Tibial artery (tissue), 4 donors: ENCODE data around the gene NRROS.

Source experiments
- DNase-seq, 2 donors: peaks; one replicate each; pipeline ENCODE4 v3.0.0-alpha.2; 2019
- H3K27ac ChIP-seq, 2 donors: fragments of 200-600 bp; sonication (generic) in 1 of 2; 1 replicate in 1 of 2; 2 replicates in 1 of 2; pipeline ENCODE4 v1.5.1; 2018 to 2019; ENCODE audit warnings: mild to moderate bottlenecking in 1 of 2
- H3K27me3 ChIP-seq, 2 donors: fragments of 200-600 bp; sonication (generic) in 1 of 2; one replicate each; pipeline versions ENCODE4 v1.5.1 to v1.6.0; 2016 to 2019
- H3K36me3 ChIP-seq, 3 donors: fragments of 200-600 bp; sonication (generic) in 2 of 3; one replicate each; pipeline ENCODE4 v1.5.1; 2016 to 2019; ENCODE audit warnings: mild to moderate bottlenecking in 2 of 3
- H3K4me1 ChIP-seq, 4 donors: fragments of 200-600 bp; sonication (generic) in 2 of 4; 1 replicate in 3 of 4; 2 replicates in 1 of 4; pipeline ENCODE4 v1.5.1; 2016 to 2019
- H3K4me3 ChIP-seq, 2 donors: fragments of 200-600 bp; sonication (generic) in 1 of 2; 1 replicate in 1 of 2; 2 replicates in 1 of 2; pipeline ENCODE4 v1.5.1; 2018 to 2019; ENCODE audit warnings: mild to moderate bottlenecking in 2 of 2
- H3K9me3 ChIP-seq, 3 donors: fragments of 200-600 bp; sonication (generic) in 1 of 3; one replicate each; pipeline ENCODE4 v1.5.1; 2016 to 2019
- intact Hi-C: fragments of 100-400 bp; cut with DNase I; formaldehyde crosslinking; loops from one replicate; pipeline ENCODE4 v1.15.0; 2023; ENCODE audit warnings: low total_unique reads
- TF ChIP-seq, protein P1 (sequence below), 2 experiments: fragments of 200-600 bp in 1 of 2; fragments of 450-650 bp in 1 of 2; IDR thresholded peaks; one replicate each; pipeline ENCODE4 v1.5.1; 2017 to 2019; ENCODE audit warnings: antibody characterized with exemption in 2 of 2, mild to moderate bottlenecking in 1 of 2, moderate library complexity in 1 of 2

Gene NRROS

GRCh38 chr3:196662711-196663571 lies 23.4 kb downstream of the NRROS start:
- no peak for DNase-seq
- TF ChIP-seq, protein P1, sequence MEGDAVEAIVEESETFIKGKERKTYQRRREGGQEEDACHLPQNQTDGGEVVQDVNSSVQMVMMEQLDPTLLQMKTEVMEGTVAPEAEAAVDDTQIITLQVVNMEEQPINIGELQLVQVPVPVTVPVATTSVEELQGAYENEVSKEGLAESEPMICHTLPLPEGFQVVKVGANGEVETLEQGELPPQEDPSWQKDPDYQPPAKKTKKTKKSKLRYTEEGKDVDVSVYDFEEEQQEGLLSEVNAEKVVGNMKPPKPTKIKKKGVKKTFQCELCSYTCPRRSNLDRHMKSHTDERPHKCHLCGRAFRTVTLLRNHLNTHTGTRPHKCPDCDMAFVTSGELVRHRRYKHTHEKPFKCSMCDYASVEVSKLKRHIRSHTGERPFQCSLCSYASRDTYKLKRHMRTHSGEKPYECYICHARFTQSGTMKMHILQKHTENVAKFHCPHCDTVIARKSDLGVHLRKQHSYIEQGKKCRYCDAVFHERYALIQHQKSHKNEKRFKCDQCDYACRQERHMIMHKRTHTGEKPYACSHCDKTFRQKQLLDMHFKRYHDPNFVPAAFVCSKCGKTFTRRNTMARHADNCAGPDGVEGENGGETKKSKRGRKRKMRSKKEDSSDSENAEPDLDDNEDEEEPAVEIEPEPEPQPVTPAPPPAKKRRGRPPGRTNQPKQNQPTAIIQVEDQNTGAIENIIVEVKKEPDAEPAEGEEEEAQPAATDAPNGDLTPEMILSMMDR (IDR thresholded peaks at IDR 0.05): no peak
- intact Hi-C loops: no loop called here
- H3K4me3 ChIP-seq: no peak overlapping the region
- H3K27ac ChIP-seq: no peak overlapping the region
- H3K27me3 ChIP-seq: peaks cover 0 to 9% of the 10 kb centered on the region in 2 donors
- H3K36me3 ChIP-seq: no peaks in the 10 kb centered on the region
- no peaks in the 10 kb centered on the region for H3K4me1 ChIP-seq
- H3K9me3 ChIP-seq: no peaks in the 10 kb centered on the region

- intact Hi-C loops: no loop called here
- TF ChIP-seq, protein P1 (IDR thresholded peaks at IDR 0.05): no peak
- Histone ChIP-seq H3K4me1 (no peaks in the 10 kb centered on the region), H3K36me3 (no peaks in the 10 kb centered on the region), H3K27ac (no peak overlapping the region), H3K27me3 (peaks cover 0 to 17% of the 10 kb centered on the region in 2 donors), H3K9me3 (no peaks in the 10 kb centered on the region), H3K4me3 (no peak overlapping the region)
- no peak for DNase-seq
These were observed 26.7 kb downstream of the NRROS start for GRCh38 chr3:196666001-196666867.

DNA sequence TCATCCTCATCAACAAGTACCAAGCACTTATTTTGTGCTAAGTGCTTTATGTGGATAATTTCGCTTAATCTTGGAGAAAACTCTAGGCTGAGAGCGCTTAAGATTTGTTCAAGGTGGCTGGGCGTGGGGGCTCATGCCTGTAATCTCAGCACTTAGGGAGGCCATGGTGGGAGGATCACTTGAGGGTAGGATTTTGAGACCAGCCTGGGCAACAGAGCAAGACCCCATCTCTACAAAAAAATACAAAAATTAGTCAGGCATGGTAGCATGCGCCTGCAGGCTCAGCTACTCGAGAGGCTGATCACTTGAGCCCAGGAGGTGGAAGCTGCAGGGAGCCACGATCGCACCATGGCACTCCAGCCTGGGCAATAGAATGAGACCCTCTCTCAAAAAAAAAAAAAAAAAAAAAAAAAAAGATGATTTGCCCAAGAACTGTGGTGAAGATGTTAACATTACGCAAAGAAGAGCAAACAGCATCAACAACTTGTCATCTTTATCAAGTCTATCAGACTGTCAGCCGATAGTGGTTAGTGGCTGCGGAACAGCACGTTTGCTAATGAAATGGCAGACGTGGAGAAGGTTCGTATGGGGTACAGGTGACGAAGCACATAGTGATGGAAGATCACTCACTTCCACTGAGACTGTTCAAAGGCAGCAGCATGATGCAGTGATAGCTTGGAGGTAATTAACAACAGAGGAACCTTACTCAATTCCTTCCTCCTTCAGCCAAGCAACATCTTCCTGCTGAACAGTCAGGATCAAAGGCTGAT lies 27.7 kb downstream of the NRROS start:
- TF ChIP-seq, protein P1 (IDR thresholded peaks at IDR 0.05): no peak
- Histone ChIP-seq H3K4me3 (no peak overlapping the region), H3K27ac (no peak overlapping the region), H3K9me3 (no peaks in the 10 kb centered on the region), H3K4me1 (no peaks in the 10 kb centered on the region), H3K36me3 (no peaks in the 10 kb centered on the region), H3K27me3 (peaks cover 0 to 17% of the 10 kb centered on the region in 2 donors)
- no peak for DNase-seq
- intact Hi-C loops: no loop called here

DNA sequence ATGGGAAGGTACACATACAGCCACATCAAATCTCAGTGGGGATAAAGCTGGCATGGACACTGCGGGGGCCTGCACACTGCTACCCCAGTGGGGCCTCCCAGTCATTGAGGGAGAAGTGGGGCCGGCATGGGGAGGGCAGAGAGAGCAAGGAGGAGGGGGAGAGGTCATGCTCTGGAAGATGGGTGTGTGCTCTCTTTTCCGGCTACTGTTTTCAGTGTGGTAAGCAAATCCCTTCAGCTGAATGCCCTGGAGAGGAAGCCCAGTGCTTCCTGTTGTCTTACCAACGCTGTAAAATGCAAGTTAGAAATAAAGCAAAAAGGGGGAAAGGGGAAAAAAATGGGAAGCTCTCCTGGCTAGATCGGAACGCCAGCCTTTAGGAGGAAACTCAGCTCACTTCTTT lies 30.8 kb downstream of the NRROS start:
- TF ChIP-seq, protein P1 (IDR thresholded peaks at IDR 0.05): no peak
- DNase-seq: peak in 1 of 2 donors; percentile 50
- no peaks in the 10 kb centered on the region for H3K4me1 ChIP-seq
- H3K27ac ChIP-seq: no peak overlapping the region
- intact Hi-C loops: loop anchor here (10.0 kb wide), 1 partner anchor 136 kb away; no protein-coding TSS in a partner anchor
- no peaks in the 10 kb centered on the region for H3K36me3 ChIP-seq
- peaks cover 0 to 20% of the 10 kb centered on the region in 2 donors for H3K27me3 ChIP-seq
- H3K9me3 ChIP-seq: no peaks in the 10 kb centered on the region
- H3K4me3 ChIP-seq: no peak overlapping the region

GRCh38 chr3:196673632-196674031 lies 34.1 kb downstream of the NRROS start:
- peaks cover 0 to 31% of the 10 kb centered on the region in 2 donors for H3K27me3 ChIP-seq
- TF ChIP-seq, protein P1 (IDR thresholded peaks at IDR 0.05): no peak
- no peak overlapping the region for H3K4me3 ChIP-seq
- intact Hi-C loops: loop anchor here (10.0 kb wide), 1 partner anchor 139 kb away; no protein-coding TSS in a partner anchor
- no peak overlapping the region for H3K27ac ChIP-seq
- no peaks in the 10 kb centered on the region for H3K9me3 ChIP-seq
- no peak for DNase-seq
- no peaks in the 10 kb centered on the region for H3K4me1 ChIP-seq
- no peaks in the 10 kb centered on the region for H3K36me3 ChIP-seq
